Measurements from ENCODE around the gene HARS1. TPM values are rescaled to one million over a fixed set of nuclear protein-coding genes. Genes with fewer than 3 reads are reported as not detected.
A peak's percentile ranks its signal among the peaks of the same experiment; 100 is the strongest.
"Not testable (repeated sequence)": the region's sequence is repeated elsewhere in the genome, so short reads cannot be mapped to it uniquely, and the experiment has no call there.

HARS1 gene
- total RNA-seq, 1 donor from 2014 or later, result 57.0 TPM

- DNase-seq (ENCODE audit: low spot score), result no peak
These were observed 57.7 kb downstream of the HARS1 start for GRCh38 chr5:140633501-140633900.

DNA sequence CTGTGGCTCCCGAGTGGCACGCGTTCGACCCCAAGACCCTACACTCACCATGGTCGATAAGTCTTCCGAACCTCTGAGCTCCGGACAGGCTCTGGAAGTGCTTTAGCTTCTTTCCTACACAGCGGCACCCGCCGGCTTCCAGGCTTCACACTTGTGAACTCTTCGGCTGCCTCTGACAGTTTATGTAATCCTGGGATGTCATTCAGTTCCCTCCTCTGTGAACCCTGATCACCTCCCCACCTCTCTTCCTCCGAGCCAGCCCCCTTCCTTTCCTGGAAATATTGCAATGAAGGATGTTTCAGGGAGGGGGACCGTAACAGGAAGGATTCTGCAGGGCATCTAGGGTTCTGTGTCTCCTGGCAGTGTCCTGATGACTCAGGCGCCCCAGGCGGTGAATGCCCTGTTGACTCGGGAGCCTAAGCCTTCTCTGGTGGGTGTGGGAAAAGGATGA is 58.1 kb downstream of the HARS1 start, which contains the start of gene CD14:
CD14 (minus strand) TSS at position 155 of the 451 bp plus-strand sequence; CDS start at position 51, 104 bp downstream.
- peak; percentile 55 for DNase-seq (ENCODE audit: low spot score)

GRCh38 chr5:140632366-140633020 is 58.7 kb downstream of the HARS1 start:
- DNase-seq (ENCODE audit: low spot score), result peak; percentile 59

DNA sequence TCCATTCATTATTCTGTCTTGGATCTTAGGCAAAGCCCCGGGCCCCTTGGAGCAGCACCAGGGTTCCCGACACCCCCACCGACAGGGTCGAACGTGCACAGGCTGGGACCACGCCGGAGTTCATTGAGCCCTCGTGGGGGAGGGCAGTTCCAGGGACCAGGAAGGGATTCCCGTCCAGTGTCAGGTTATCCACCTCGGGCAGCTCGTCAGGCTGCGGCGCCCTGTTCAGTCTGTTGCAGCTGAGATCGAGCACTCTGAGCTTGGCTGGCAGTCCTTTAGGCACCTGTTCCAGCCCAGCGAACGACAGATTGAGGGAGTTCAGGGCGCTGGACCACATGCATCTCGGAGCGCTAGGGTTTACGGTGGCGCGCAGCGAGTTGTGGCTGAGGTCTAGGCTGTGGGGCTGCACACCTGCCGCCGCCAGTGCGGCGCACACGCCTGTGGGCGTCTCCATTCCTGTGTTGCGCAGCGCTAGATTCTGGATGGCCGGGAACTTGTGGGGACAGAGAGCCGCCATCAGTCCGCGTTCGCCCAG is 59.3 kb downstream of the HARS1 start:
- DNase-seq (ENCODE audit: low spot score), result no peak

- DNase-seq (ENCODE audit: low spot score), result no peak
These were observed 60.1 kb downstream of the HARS1 start for GRCh38 chr5:140631036-140631417.

DNA sequence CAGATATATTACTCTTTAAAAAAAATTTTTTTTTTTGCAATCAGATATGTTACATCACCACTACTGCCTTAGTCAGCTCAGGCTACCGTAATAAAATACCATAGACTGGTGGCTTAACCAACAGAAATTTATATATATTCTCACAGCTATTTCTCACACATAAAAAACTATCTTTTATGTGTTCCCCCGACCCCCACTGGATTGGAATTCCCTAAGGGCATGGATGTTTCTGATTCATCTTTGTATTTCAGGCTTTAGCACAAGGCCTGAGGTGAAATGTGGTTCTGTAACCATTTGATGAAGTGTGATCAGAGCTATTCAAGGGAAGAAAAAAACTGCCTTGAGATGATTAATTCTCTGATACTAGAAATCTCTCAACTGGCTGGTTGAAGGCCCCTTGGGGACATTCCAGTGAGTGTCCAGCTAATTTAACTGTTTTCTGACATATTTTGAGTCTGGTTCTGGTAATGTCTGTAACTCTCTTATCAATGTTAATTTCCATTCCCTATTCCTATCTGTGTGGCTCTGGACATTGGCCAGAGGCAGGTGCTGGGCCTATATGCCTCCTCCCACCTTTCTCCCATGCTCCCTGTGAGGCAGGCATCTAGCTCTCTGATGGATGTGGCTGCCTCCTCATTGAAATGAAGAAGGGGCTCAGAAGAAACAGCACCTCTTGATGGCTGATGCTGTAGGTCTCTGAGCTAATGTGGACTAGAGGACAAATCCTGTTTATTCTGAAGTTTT is 60.7 kb downstream of the HARS1 start:
- no peak for DNase-seq (ENCODE audit: low spot score)

DNA sequence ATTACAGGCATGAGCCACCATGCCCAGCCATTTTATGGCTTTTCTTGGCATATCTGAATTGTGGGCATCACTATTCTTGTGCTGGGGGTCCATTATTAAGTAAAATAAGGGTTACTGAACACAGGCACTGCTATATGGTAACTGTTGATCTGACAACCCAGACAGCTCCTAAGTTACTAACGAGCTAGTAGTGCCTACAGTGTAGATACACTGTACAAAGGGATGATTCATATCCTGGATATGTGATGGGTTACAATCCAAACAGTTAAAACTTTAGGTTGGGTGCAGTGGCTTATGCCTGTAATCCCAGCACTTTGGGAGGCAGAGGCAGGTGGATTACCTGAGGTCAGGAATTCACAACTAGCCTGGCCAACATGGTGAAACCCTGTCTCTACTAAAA is 62.5 kb downstream of the HARS1 start:
- DNase-seq (ENCODE audit: low spot score), result peak; percentile 5

GRCh38 chr5:140627972-140628371 is 63.2 kb downstream of the HARS1 start:
- DNase-seq (ENCODE audit: low spot score), result no peak

DNA sequence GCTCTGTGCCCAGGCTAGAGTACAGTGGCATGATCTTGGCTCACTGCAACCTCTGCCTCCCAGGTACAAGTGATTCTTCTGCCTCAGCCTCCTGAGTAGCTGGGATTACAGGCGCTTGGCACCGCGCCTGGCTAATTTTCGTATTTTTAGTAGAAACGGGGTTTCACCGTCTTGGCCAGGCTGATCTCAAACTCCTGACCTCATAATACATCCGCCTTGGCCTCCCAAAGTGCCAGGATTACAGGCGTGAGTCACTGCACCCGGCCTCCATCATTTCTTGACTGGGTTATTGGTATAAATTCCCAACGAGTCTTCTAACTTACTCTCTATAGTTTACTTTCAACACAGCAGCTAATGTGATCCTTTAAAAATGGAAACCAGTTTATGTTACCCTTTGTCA is 66.3 kb downstream of the HARS1 start:
- not testable (repeated sequence) for DNase-seq (ENCODE audit: low spot score)

Other genes with a start within 250 kb of the HARS1 start
- 25.9 TPM for gene EIF4EBP3, start 143.7 kb downstream of the HARS1 start, total RNA-seq
- 37.8 TPM for gene SRA1, start 133.9 kb downstream of the HARS1 start, total RNA-seq
- gene APBB3, start 126.8 kb downstream of the HARS1 start, total RNA-seq, result 31.9 TPM
- 71.8 TPM for gene SLC35A4, start 126.5 kb downstream of the HARS1 start, total RNA-seq
- 17.3 TPM for gene CD14, start 58.2 kb downstream of the HARS1 start, total RNA-seq
- 24.1 TPM for gene TMCO6, start 51.9 kb downstream of the HARS1 start, total RNA-seq
- 48.1 TPM for gene NDUFA2, start 43.7 kb downstream of the HARS1 start, total RNA-seq
- gene IK, start 43.5 kb downstream of the HARS1 start, total RNA-seq, result 78.8 TPM
- 26.3 TPM for gene WDR55, start 26.5 kb downstream of the HARS1 start, total RNA-seq
- gene DND1, start 17.8 kb downstream of the HARS1 start, total RNA-seq, result 2.7 TPM
- 34.0 TPM for gene HARS2, start 85 bp upstream of the HARS1 start, total RNA-seq
- 58.5 TPM for gene ZMAT2, start 9.1 kb upstream of the HARS1 start, total RNA-seq
- gene PCDHA1, start 94.8 kb upstream of the HARS1 start, total RNA-seq, result not detected
- not detected for gene PCDHA2, start 103.5 kb upstream of the HARS1 start, total RNA-seq
- gene PCDHA3, start 109.7 kb upstream of the HARS1 start, total RNA-seq, result 0.31 TPM
- gene PCDHA4, start 115.7 kb upstream of the HARS1 start, total RNA-seq, result 1.5 TPM
- gene PCDHA5, start 130.2 kb upstream of the HARS1 start, total RNA-seq, result 0.49 TPM
- gene PCDHA6, start 136.6 kb upstream of the HARS1 start, total RNA-seq, result 0.96 TPM
- gene PCDHA7, start 142.9 kb upstream of the HARS1 start, total RNA-seq, result 1.1 TPM
- gene PCDHA8, start 149.8 kb upstream of the HARS1 start, total RNA-seq, result not detected
- 0.34 TPM for gene PCDHA9, start 157.0 kb upstream of the HARS1 start, total RNA-seq
- gene PCDHA10, start 164.5 kb upstream of the HARS1 start, total RNA-seq, result 1.5 TPM
- 0.57 TPM for gene PCDHA11, start 177.6 kb upstream of the HARS1 start, total RNA-seq
- gene PCDHA12, start 183.9 kb upstream of the HARS1 start, total RNA-seq, result 0.89 TPM
- gene PCDHA13, start 190.8 kb upstream of the HARS1 start, total RNA-seq, result 0.42 TPM
- 0.47 TPM for gene PCDHAC1, start 234.9 kb upstream of the HARS1 start, total RNA-seq